Right kidney (tissue), 1 donor: Measurements from ENCODE around the gene CFAP410.
"Not testable (repeated sequence)": the region's sequence is repeated elsewhere in the genome, so short reads cannot be mapped to it uniquely, and the experiment has no call there.

Experiments
- DNase-seq: peaks from one replicate; pipeline ENCODE4 v3.0.0-alpha.2; 2016

The CFAP410 gene

GRCh38 chr21:44370027-44370735 is 31.0 kb upstream of the CFAP410 start:
- DNase-seq: peak; percentile 47

GRCh38 chr21:44368711-44369446 is 29.7 kb upstream of the CFAP410 start:
- no peak for DNase-seq

GRCh38 chr21:44366586-44367211 is 27.5 kb upstream of the CFAP410 start:
- no peak for DNase-seq

GRCh38 chr21:44365967-44366585 is 26.9 kb upstream of the CFAP410 start:
- no peak for DNase-seq

GRCh38 chr21:44365251-44365966 is 26.2 kb upstream of the CFAP410 start:
- no peak for DNase-seq

GRCh38 chr21:44364151-44365053 is 25.2 kb upstream of the CFAP410 start:
- no peak for DNase-seq

- DNase-seq: no peak
These were observed 24.1 kb upstream of the CFAP410 start for GRCh38 chr21:44363278-44363677.

GRCh38 chr21:44361903-44362302 is 22.7 kb upstream of the CFAP410 start:
- not testable (repeated sequence) for DNase-seq

- no peak for DNase-seq
These were observed 21.0 kb upstream of the CFAP410 start for GRCh38 chr21:44360159-44360558.

GRCh38 chr21:44359396-44359795 is 20.2 kb upstream of the CFAP410 start:
- DNase-seq: no peak

GRCh38 chr21:44357064-44357837 is 18.1 kb upstream of the CFAP410 start:
- no peak for DNase-seq

- no peak for DNase-seq
These were observed 17.4 kb upstream of the CFAP410 start for GRCh38 chr21:44356636-44357035.

GRCh38 chr21:44356160-44356559 is 17.0 kb upstream of the CFAP410 start:
- DNase-seq: no peak

- DNase-seq: no peak
These were observed 15.9 kb upstream of the CFAP410 start for GRCh38 chr21:44354775-44355771.

- no peak for DNase-seq
These were observed 14.8 kb upstream of the CFAP410 start for GRCh38 chr21:44354001-44354405.

- no peak for DNase-seq
These were observed 14.2 kb upstream of the CFAP410 start, which contains the start of gene TRPM2 for GRCh38 chr21:44353191-44353970. Gene TRPM2, plus strand, starts transcription at chr21:44353621. Its CDS starts 80 bp downstream, at chr21:44353701.

- no peak for DNase-seq
These were observed 13.2 kb upstream of the CFAP410 start for GRCh38 chr21:44352253-44352860.
